Transverse colon (tissue), 4 donors: ENCODE measurements around the gene CAPN9. TPM values are rescaled to one million over a fixed set of nuclear protein-coding genes. Genes with fewer than 3 reads are reported as not detected.

Experiments
- DNase-seq: peaks from one replicate; pipeline ENCODE4 v3.0.0-alpha.2; 2019
- H3K27ac ChIP-seq, 4 donors: fragments of 200-600 bp; sonication (generic); 2 replicates each; pipeline ENCODE4 v1.5.1; 2016 to 2018; ENCODE audit warnings: inconsistent platforms in 4 of 4
- H3K27me3 ChIP-seq: fragments of 200-600 bp; sonication (generic); 2 replicates; pipeline ENCODE4 v1.5.1; 2017; ENCODE audit warnings: inconsistent platforms
- H3K36me3 ChIP-seq, 4 donors: fragments of 200-600 bp; sonication (generic); 2 replicates each; pipeline ENCODE4 v1.5.1; 2017 to 2019; ENCODE audit warnings: inconsistent platforms in 4 of 4
- H3K4me1 ChIP-seq, 4 donors: fragments of 200-600 bp; sonication (generic); 2 replicates each; pipeline ENCODE4 v1.5.1; 2017 to 2020; ENCODE audit warnings: inconsistent platforms in 4 of 4
- H3K4me3 ChIP-seq, 4 donors: fragments of 200-600 bp; sonication (generic); 1 replicate in 1 of 4; 2 replicates in 3 of 4; pipeline versions ENCODE4 v1.5.1 to v1.6.1; 2017 to 2019; ENCODE audit warnings: inconsistent platforms in 4 of 4
- H3K9me3 ChIP-seq, 2 donors: fragments of 200-600 bp; sonication (generic); 2 replicates each; pipeline ENCODE4 v1.5.1; 2017 to 2019; ENCODE audit warnings: inconsistent platforms in 2 of 2
- CTCF ChIP-seq, 5 experiments: fragments of 200-600 bp in 3 of 5; fragments of 450-650 bp in 2 of 5; sonication (generic) in 3 of 5; IDR thresholded peaks; 1 replicate in 2 of 5; 2 replicates in 3 of 5; pipeline ENCODE4 v1.5.1; 2016 to 2017; ENCODE audit warnings: antibody characterized with exemption in 5 of 5, inconsistent platforms in 3 of 5, mild to moderate bottlenecking in 2 of 5, moderate library complexity in 1 of 5
- EP300 ChIP-seq: sonication (generic); formaldehyde crosslinking; IDR thresholded peaks from one replicate; pipeline ENCODE4 v1.6.1; 2017; ENCODE audit warnings: antibody characterized with exemption, low read depth
- POLR2A ChIP-seq: fragments of 450-650 bp; IDR thresholded peaks from one replicate; pipeline ENCODE4 v1.6.1; 2016; ENCODE audit warnings: antibody characterized with exemption, mild to moderate bottlenecking, moderate library complexity
- POLR2AphosphoS5 ChIP-seq, 3 donors: sonication (generic); formaldehyde crosslinking; IDR thresholded peaks; one replicate each; pipeline ENCODE4 v1.6.1; 2016; ENCODE audit warnings: antibody characterized with exemption in 3 of 3
- WGBS, 2 donors: methylation state at CpG; one replicate each; pipeline ENCODE4 v1.1.5; 2018; ENCODE audit warnings: low coverage in 1 of 2; 5-methylcytosine and 5-hydroxymethylcytosine counted together
- in situ Hi-C, 4 donors: fragments of 200-750 bp; cut with MboI; loops; one replicate each; pipeline versions ENCODE4 v1.15.0 to v1.15.1; 2017; ENCODE audit warnings: low sequenced_read_pairs in 3 of 4, low pct_ligation_motif_present in 1 of 4, low pct_unique_long_range_greater_than_20kb in 1 of 4
- intact Hi-C: fragments of 100-400 bp; cut with DNase I; formaldehyde crosslinking; loops from one replicate; pipeline ENCODE4 v1.15.1; 2023; ENCODE audit warnings: low total_unique reads
- total RNA-seq, 4 donors: library from RNA; depleted of rRNA; stranded (reverse); fragments of >200 nt; gene quantifications; one replicate each; pipeline ENCODE4 v1.1.0, GENCODE V29; 2016

Gene CAPN9
- total RNA-seq, 4 donors from 2014 or later = 26.3 to 59.9 (median 32.7) TPM

- WGBS, 2 donors = 64 to 92% methylated on average over 1 of the region's 1 CpG
- Histone ChIP-seq H3K4me3 (no peak overlapping the region), H3K27ac (no peak overlapping the region), H3K9me3 (no peaks in the 10 kb centered on the region), H3K27me3 (no peaks in the 10 kb centered on the region), H3K4me1 (no peaks in the 10 kb centered on the region), H3K36me3 (no peaks in the 10 kb centered on the region)
- DNase-seq = no peak
- TF ChIP-seq POLR2A = no peak
- no peak for TF ChIP-seq CTCF (IDR thresholded peaks at IDR 0.05)
- no peak for TF ChIP-seq POLR2AphosphoS5 (IDR thresholded peaks at IDR 0.05)
- no peak for TF ChIP-seq EP300
- intact Hi-C loops (no loop called here), in situ Hi-C loops (no loop called here)
Measured at GRCh38 chr1:230832476-230832875, 85.3 kb downstream of the CAPN9 start.

GRCh38 chr1:230833511-230833910 lies 86.3 kb downstream of the CAPN9 start:
- Histone ChIP-seq H3K27me3 (no peaks in the 10 kb centered on the region), H3K9me3 (no peaks in the 10 kb centered on the region), H3K4me1 (no peaks in the 10 kb centered on the region), H3K4me3 (no peak overlapping the region), H3K36me3 (peaks cover 0 to 2% (median 0%) of the 10 kb centered on the region in 4 donors), H3K27ac (no peak overlapping the region)
- intact Hi-C loops = no loop called here
- WGBS, 2 donors = 78 to 97% methylated on average over 3 of the region's 3 CpGs
- in situ Hi-C loops = no loop called here
- DNase-seq = no peak
- TF ChIP-seq CTCF (IDR thresholded peaks at IDR 0.05) (no peak), POLR2AphosphoS5 (IDR thresholded peaks at IDR 0.05) (no peak), POLR2A (no peak), EP300 (no peak)

GRCh38 chr1:230834292-230834691 lies 87.1 kb downstream of the CAPN9 start:
- 45 to 49% methylated on average over 3 of the region's 3 CpGs for WGBS, 2 donors
- Histone ChIP-seq H3K4me1 (no peaks in the 10 kb centered on the region), H3K9me3 (no peaks in the 10 kb centered on the region), H3K27ac (no peak overlapping the region), H3K4me3 (no peak overlapping the region), H3K36me3 (peaks cover 0 to 5% (median 0%) of the 10 kb centered on the region in 4 donors), H3K27me3 (no peaks in the 10 kb centered on the region)
- DNase-seq = no peak
- intact Hi-C loops (no loop called here), in situ Hi-C loops (no loop called here)
- TF ChIP-seq EP300 = no peak
- no peak for TF ChIP-seq POLR2A
- no peak for TF ChIP-seq CTCF (IDR thresholded peaks at IDR 0.05)
- no peak for TF ChIP-seq POLR2AphosphoS5 (IDR thresholded peaks at IDR 0.05)

GRCh38 chr1:230836347-230836746 lies 89.2 kb downstream of the CAPN9 start:
- intact Hi-C loops = no loop called here
- no peak overlapping the region for H3K4me3 ChIP-seq
- no peaks in the 10 kb centered on the region for H3K9me3 ChIP-seq
- no peak for TF ChIP-seq CTCF (IDR thresholded peaks at IDR 0.05)
- TF ChIP-seq EP300 = no peak
- no peak for TF ChIP-seq POLR2AphosphoS5 (IDR thresholded peaks at IDR 0.05)
- no peak for TF ChIP-seq POLR2A
- no peaks in the 10 kb centered on the region for H3K27me3 ChIP-seq
- in situ Hi-C loops = no loop called here
- no peak for DNase-seq
- WGBS, 2 donors = 91 to 96% methylated on average over 4 to 5 of the region's 5 CpGs
- no peak overlapping the region for H3K27ac ChIP-seq
- no peaks in the 10 kb centered on the region for H3K4me1 ChIP-seq
- H3K36me3 ChIP-seq = peaks cover 0 to 5% (median 0%) of the 10 kb centered on the region in 4 donors
